RWPE2 (cell line): Measurements from ENCODE around the gene ARMC5.
"Not testable (repeated sequence)": the region's sequence is repeated elsewhere in the genome, so short reads cannot be mapped to it uniquely, and the experiment has no call there.

Experiments used
- ATAC-seq: fragments of 200-7000 bp; cut with Tn5 transposase; 3 replicates; pipeline ENCODE4 v1.9.1; 2021; ENCODE audit warnings: low read depth
- DNase-seq: peaks from one replicate; pipeline ENCODE4 v3.0.0-alpha.2; 2020; ENCODE audit warnings: low spot score
- H3K27ac ChIP-seq: fragments of 450-650 bp; 2 replicates; pipeline ENCODE4 v1.5.1; 2017; ENCODE audit warnings: mild to moderate bottlenecking; ENCODE audit not compliant: poor library complexity, severe bottlenecking
- H3K27me3 ChIP-seq: fragments of 250-450 bp; sonication (Bioruptor Pico); 2 replicates; pipeline ENCODE4 v1.5.1; 2021; ENCODE audit warnings: mild to moderate bottlenecking, moderate library complexity; ENCODE audit not compliant: insufficient read depth, poor library complexity, severe bottlenecking
- H3K36me3 ChIP-seq: fragments of 250-450 bp; sonication (Bioruptor Pico); 2 replicates; pipeline ENCODE4 v1.5.1; 2020; ENCODE audit warnings: low read depth, mild to moderate bottlenecking, moderate library complexity
- H3K4me1 ChIP-seq: fragments of 250-450 bp; sonication (Bioruptor Pico); 2 replicates; pipeline ENCODE4 v1.5.1; 2021; ENCODE audit warnings: mild to moderate bottlenecking, moderate library complexity; ENCODE audit not compliant: insufficient read depth, poor library complexity, severe bottlenecking
- H3K4me3 ChIP-seq: fragments of 250-450 bp; sonication (Bioruptor Pico); 2 replicates; pipeline ENCODE4 v1.5.1; 2021; ENCODE audit warnings: mild to moderate bottlenecking, moderate library complexity; ENCODE audit not compliant: severe bottlenecking
- H3K9me3 ChIP-seq: fragments of 250-450 bp; sonication (Bioruptor Pico); 2 replicates; pipeline ENCODE4 v1.5.1; 2021; ENCODE audit warnings: mild to moderate bottlenecking, moderate library complexity; ENCODE audit not compliant: severe bottlenecking
- TF ChIP-seq, protein P1 (sequence below): fragments of 450-650 bp; IDR thresholded peaks from one replicate; pipeline ENCODE4 v1.5.1; 2017; ENCODE audit warnings: mild to moderate bottlenecking, moderate library complexity; ENCODE audit not compliant: poor library complexity, severe bottlenecking

Gene ARMC5

GRCh38 chr16:31438414-31438813 lies 20.9 kb upstream of the ARMC5 start:
- Histone ChIP-seq H3K27me3 (no peaks in the 10 kb centered on the region), H3K36me3 (no peaks in the 10 kb centered on the region), H3K4me1 (no peaks in the 10 kb centered on the region), H3K4me3 (no peak overlapping the region), H3K9me3 (no peaks in the 10 kb centered on the region), H3K27ac (no peak overlapping the region)
- TF ChIP-seq, protein P1, sequence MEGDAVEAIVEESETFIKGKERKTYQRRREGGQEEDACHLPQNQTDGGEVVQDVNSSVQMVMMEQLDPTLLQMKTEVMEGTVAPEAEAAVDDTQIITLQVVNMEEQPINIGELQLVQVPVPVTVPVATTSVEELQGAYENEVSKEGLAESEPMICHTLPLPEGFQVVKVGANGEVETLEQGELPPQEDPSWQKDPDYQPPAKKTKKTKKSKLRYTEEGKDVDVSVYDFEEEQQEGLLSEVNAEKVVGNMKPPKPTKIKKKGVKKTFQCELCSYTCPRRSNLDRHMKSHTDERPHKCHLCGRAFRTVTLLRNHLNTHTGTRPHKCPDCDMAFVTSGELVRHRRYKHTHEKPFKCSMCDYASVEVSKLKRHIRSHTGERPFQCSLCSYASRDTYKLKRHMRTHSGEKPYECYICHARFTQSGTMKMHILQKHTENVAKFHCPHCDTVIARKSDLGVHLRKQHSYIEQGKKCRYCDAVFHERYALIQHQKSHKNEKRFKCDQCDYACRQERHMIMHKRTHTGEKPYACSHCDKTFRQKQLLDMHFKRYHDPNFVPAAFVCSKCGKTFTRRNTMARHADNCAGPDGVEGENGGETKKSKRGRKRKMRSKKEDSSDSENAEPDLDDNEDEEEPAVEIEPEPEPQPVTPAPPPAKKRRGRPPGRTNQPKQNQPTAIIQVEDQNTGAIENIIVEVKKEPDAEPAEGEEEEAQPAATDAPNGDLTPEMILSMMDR: no peak
- no peak for ATAC-seq
- peak; percentile 15 for DNase-seq

DNA sequence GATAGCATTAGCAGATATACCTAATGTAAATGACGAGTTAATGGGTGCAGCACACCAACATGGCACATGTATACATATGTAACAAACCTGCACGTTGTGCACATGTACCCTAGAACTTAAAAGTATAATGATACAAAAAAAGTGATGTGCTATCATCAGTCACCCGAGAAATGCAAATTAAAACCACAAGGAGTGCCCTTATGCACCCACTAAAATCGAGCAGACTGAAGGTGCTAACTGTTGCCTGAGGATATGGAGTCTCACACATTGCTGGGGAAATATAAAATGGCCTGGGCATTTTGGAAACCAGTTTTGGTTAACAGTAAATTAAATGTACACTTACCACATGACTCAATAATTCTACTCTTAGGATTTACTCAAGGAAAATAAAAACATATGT lies 20.3 kb upstream of the ARMC5 start:
- not testable (repeated sequence) for H3K9me3 ChIP-seq, ATAC-seq, H3K36me3 ChIP-seq, DNase-seq, H3K27ac ChIP-seq, H3K4me1 ChIP-seq, H3K4me3 ChIP-seq, H3K27me3 ChIP-seq

DNA sequence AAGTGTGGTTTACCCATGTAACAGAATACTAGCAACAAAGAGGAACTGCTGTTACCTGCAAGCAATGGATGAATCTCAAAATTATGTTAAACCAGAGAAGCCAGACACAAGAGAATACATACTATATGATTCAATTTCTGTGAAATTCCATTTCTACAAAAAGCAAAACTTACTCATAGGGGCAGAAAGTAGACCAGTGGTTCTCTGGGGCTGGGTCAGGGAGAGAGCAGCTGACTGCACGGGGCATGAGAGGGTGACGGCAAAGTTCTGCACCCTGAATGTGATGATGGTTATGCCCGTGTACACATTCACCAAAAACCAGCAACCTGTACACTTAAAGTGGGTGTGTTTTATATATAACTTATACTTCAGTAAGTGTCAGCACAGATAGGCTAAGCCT lies 19.8 kb upstream of the ARMC5 start:
- no peaks in the 10 kb centered on the region for H3K9me3 ChIP-seq
- no peaks in the 10 kb centered on the region for H3K4me1 ChIP-seq
- H3K27ac ChIP-seq: no peak overlapping the region
- no peaks in the 10 kb centered on the region for H3K36me3 ChIP-seq
- no peaks in the 10 kb centered on the region for H3K27me3 ChIP-seq
- TF ChIP-seq, protein P1: no peak
- H3K4me3 ChIP-seq: no peak overlapping the region
- DNase-seq (no peak), ATAC-seq (no peak)

GRCh38 chr16:31440516-31441184 lies 18.7 kb upstream of the ARMC5 start:
- Histone ChIP-seq H3K9me3 (no peaks in the 10 kb centered on the region), H3K36me3 (no peaks in the 10 kb centered on the region), H3K4me3 (no peak overlapping the region), H3K4me1 (no peaks in the 10 kb centered on the region), H3K27me3 (no peaks in the 10 kb centered on the region), H3K27ac (no peak overlapping the region)
- DNase-seq (peak; percentile 5), ATAC-seq (no peak)
- TF ChIP-seq, protein P1: no peak

DNA sequence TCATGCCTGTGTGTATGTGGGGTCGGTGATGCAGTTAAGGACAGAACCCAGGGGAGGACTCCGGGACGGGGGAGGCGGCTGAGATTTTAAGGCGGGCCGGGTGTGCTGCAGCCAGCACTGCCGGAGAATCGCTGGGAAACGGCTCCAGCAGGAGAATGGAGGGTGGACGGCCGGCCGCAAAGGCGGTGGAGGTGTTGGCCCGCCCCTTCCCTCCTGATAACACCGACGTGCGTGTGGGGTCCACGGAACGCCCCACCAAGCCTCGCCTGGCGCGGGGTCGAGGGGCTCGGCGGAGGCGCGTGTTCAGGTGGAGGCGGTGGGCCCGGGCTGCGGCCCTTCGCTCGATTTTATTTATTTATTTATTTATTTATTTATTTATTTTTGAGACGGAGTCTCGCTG lies 17.3 kb upstream of the ARMC5 start:
- no peak overlapping the region for H3K27ac ChIP-seq
- ATAC-seq: no peak
- no peaks in the 10 kb centered on the region for H3K36me3 ChIP-seq
- H3K9me3 ChIP-seq: no peaks in the 10 kb centered on the region
- no peaks in the 10 kb centered on the region for H3K27me3 ChIP-seq
- TF ChIP-seq, protein P1: no peak
- peak overlapping the region; percentile 43 for H3K4me3 ChIP-seq
- DNase-seq: no peak
- H3K4me1 ChIP-seq: no peaks in the 10 kb centered on the region

DNA sequence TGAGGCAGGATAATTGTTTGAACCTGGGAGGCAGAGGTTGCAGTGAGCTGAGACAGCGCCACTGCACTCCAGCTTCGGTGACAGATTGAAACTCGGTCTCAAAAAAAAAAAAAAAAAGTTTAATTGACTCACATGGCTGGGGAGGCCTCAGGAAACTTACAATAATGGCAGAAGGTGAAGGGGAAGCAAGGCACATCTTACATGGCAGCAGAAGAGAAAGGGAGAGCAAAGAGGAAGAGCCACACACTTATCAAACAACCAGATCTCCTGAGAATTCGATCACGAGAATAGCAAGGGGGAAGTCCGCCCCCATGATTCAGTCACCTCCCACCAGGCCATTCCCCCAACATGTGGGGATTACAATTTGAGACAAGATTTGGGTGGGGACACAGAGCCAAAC lies 13.4 kb upstream of the ARMC5 start:
- H3K27me3 ChIP-seq: not testable (repeated sequence)

More for the DNA sequence above, 13.4 kb upstream of the ARMC5 start:
- ATAC-seq, H3K27ac ChIP-seq, H3K4me1 ChIP-seq, H3K36me3 ChIP-seq, H3K4me3 ChIP-seq, H3K9me3 ChIP-seq: not testable (repeated sequence)
- DNase-seq: peak; percentile 5
